Endothelial cell of umbilical vein (primary cell): ENCODE data around the gene MRPL2.

Experiments
- FOS ChIP-seq: IDR thresholded peaks from 2 replicates; pipeline ENCODE4 v1.6.1; 2011; ENCODE audit warnings: mild to moderate bottlenecking, low read length, moderate library complexity, borderline replicate concordance; ENCODE audit not compliant: insufficient read depth
- JUN ChIP-seq: IDR thresholded peaks from 2 replicates; pipeline ENCODE4 v1.6.1; 2011; ENCODE audit warnings: borderline replicate concordance, low read depth; ENCODE audit not compliant: insufficient read length, insufficient read depth
- MYC ChIP-seq: IDR thresholded peaks from one replicate; pipeline ENCODE4 v1.6.1; 2011; ENCODE audit warnings: mild to moderate bottlenecking, low read depth, low read length
- POLR2A ChIP-seq: IDR thresholded peaks from 2 replicates; pipeline ENCODE4 v1.6.1; 2012; ENCODE audit warnings: low read depth, mild to moderate bottlenecking, control low read depth, low read length
- POLR2AphosphoS5 ChIP-seq: IDR thresholded peaks from 2 replicates; pipeline ENCODE4 v1.6.1; 2012; ENCODE audit warnings: low read depth, mild to moderate bottlenecking, control low read depth, low read length, moderate library complexity; ENCODE audit not compliant: insufficient read depth
- TF ChIP-seq, protein P1 (sequence below), 2 donors: IDR thresholded peaks; 1 replicate in 1 of 2; 2 replicates in 1 of 2; pipeline ENCODE4 v1.5.1; 2011; ENCODE audit warnings: low read length in 2 of 2, mild to moderate bottlenecking in 2 of 2, moderate library complexity in 2 of 2, control low read depth in 1 of 2, inconsistent platforms in 1 of 2, low read depth in 1 of 2; ENCODE audit not compliant: insufficient read depth in 1 of 2; ENCODE audit errors: extremely low read depth in 1 of 2

DNA sequence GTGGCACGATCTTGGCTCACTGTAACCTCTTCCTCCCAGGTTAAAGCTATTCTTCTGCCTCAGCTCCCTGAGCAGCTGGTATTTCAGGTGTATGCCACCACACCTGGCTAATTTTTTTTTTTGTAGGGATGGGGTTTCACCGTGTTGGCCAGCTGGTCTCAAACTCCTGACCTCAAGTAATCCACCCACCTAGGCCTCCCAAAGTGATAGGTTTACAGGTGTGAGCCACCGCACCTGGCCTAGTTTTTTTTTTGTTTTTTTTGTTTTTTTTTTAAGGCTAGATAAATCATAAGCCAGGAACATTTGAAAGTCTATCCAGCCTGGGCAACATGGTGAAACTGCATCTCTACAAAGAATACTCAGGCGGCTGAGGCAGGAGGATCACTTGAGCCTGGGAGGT is 26.9 kb downstream of the MRPL2 start:
- TF ChIP-seq, protein P1, sequence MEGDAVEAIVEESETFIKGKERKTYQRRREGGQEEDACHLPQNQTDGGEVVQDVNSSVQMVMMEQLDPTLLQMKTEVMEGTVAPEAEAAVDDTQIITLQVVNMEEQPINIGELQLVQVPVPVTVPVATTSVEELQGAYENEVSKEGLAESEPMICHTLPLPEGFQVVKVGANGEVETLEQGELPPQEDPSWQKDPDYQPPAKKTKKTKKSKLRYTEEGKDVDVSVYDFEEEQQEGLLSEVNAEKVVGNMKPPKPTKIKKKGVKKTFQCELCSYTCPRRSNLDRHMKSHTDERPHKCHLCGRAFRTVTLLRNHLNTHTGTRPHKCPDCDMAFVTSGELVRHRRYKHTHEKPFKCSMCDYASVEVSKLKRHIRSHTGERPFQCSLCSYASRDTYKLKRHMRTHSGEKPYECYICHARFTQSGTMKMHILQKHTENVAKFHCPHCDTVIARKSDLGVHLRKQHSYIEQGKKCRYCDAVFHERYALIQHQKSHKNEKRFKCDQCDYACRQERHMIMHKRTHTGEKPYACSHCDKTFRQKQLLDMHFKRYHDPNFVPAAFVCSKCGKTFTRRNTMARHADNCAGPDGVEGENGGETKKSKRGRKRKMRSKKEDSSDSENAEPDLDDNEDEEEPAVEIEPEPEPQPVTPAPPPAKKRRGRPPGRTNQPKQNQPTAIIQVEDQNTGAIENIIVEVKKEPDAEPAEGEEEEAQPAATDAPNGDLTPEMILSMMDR (IDR thresholded peaks at IDR 0.05; ENCODE audit: extremely low read depth in 1 of 2, insufficient read depth in 1 of 2, low read depth in 1 of 2, low read length in 2 of 2) = no peak
- no peak for TF ChIP-seq POLR2A
- TF ChIP-seq FOS = no peak
- no peak for TF ChIP-seq POLR2AphosphoS5
- no peak for TF ChIP-seq MYC
- TF ChIP-seq JUN = no peak
